GM12878 (cell line): ENCODE data around the gene ZNF804B. TPM values are rescaled to one million over a fixed set of nuclear protein-coding genes. Genes with fewer than 3 reads are reported as not detected.

Experiments used
- ATAC-seq: fragments of 200-7000 bp; cut with Tn5 transposase; 3 replicates; pipeline ENCODE4 v1.9.1; 2020; ENCODE audit warnings: mild to moderate bottlenecking, moderate library complexity
- BruUV-seq: library from RNA; stranded (reverse); fragments of 400-500 nt; replicated peaks from 2 replicates; lab custom pipeline; 2021; lab: Mats Ljungman, UMichigan
- CTCF ChIA-PET: fragments of 300-600 bp; sonication (Branson Sonifier 250); formaldehyde crosslinking; extraction: SDS; loops from one replicate; lab custom pipeline; 2021; ENCODE audit warnings: inconsistent platforms; lab: Yijun Ruan, JAX
- POLR2A ChIA-PET: fragments of 350-600 bp; formaldehyde crosslinking; extraction: SDS; loops from one replicate; lab custom pipeline; 2021; ENCODE audit warnings: inconsistent platforms; lab: Charles Lee
- RAD21 ChIA-PET: fragments of 300-600 bp; sonication (Branson Sonifier 250); formaldehyde crosslinking; loops from one replicate; lab custom pipeline; 2023; ENCODE audit warnings: antibody characterized with exemption; ENCODE audit not compliant: unreplicated experiment; lab: Charles Lee
- SMC1A ChIA-PET: fragments of 300-600 bp; sonication (Branson Sonifier 250); formaldehyde crosslinking; loops from one replicate; lab custom pipeline; 2023; ENCODE audit not compliant: unreplicated experiment, uncharacterized antibody; lab: Charles Lee
- DNase-seq: peaks from one replicate; pipeline ENCODE4 v3.0.0-alpha.2; 2011; ENCODE audit warnings: low read depth, low spot score
- FAIRE-seq: peaks from 3 replicates; lab custom pipeline; 2011; peaks lifted over from hg19 to GRCh38; lab: Jason Lieb, UNC
- H2AFZ ChIP-seq: 2 replicates; pipeline ENCODE4 v1.6.0; 2011; ENCODE audit warnings: low read depth, low read length, control low read depth; ENCODE audit not compliant: control insufficient read depth
- H3K27ac ChIP-seq: 2 replicates; pipeline ENCODE4 v1.5.1; 2011; ENCODE audit warnings: control low read depth; ENCODE audit not compliant: control insufficient read depth, insufficient read depth
- H3K27me3 ChIP-seq, 2 experiments: replicated peaks in 1 of 2; 2 replicates each; pipeline versions ENCODE4 v1.6.0 to v1.6.1; 2011; ENCODE audit warnings: low read length in 1 of 2; ENCODE audit not compliant: control insufficient read depth in 2 of 2, insufficient read depth in 2 of 2
- H3K36me3 ChIP-seq, 2 experiments: 2 replicates each; pipeline ENCODE4 v1.5.1; 2011; ENCODE audit warnings: low read length in 1 of 2; ENCODE audit not compliant: control insufficient read depth in 2 of 2, insufficient read depth in 2 of 2
- H3K4me1 ChIP-seq: 2 replicates; pipeline ENCODE4 v1.6.1; 2011; ENCODE audit warnings: mild to moderate bottlenecking, low read length, moderate library complexity, mixed read lengths; ENCODE audit not compliant: control insufficient read depth, insufficient read depth
- H3K4me2 ChIP-seq: 2 replicates; pipeline ENCODE4 v1.6.0; 2011; ENCODE audit warnings: control low read depth; ENCODE audit not compliant: control insufficient read depth, insufficient read depth
- H3K4me3 ChIP-seq: fragments of 200-600 bp; sonication (generic); 2 replicates; pipeline ENCODE4 v1.5.1; 2016
- H3K79me2 ChIP-seq: 2 replicates; pipeline ENCODE4 v1.6.0; 2011; ENCODE audit warnings: low read length; ENCODE audit not compliant: control insufficient read depth, insufficient read depth
- H3K9ac ChIP-seq: 2 replicates; pipeline ENCODE4 v1.8.0; 2011; ENCODE audit warnings: low read length, control low read depth, mixed read lengths; ENCODE audit not compliant: control insufficient read depth, insufficient read depth
- H3K9me3 ChIP-seq: replicated peaks from 3 replicates; pipeline ENCODE4 v1.5.1; 2011; ENCODE audit warnings: mild to moderate bottlenecking, low read length; ENCODE audit not compliant: control insufficient read depth, insufficient read depth
- H4K20me1 ChIP-seq: 2 replicates; pipeline ENCODE4 v1.6.0; 2011; ENCODE audit not compliant: control insufficient read depth, insufficient read depth
- BACH1 ChIP-seq: fragments of 450-650 bp; IDR thresholded peaks from 2 replicates; pipeline ENCODE4 v1.6.1; 2017; ENCODE audit warnings: mild to moderate bottlenecking, borderline replicate concordance
- CREM ChIP-seq: IDR thresholded peaks from 2 replicates; pipeline ENCODE4 v1.6.1; 2014; ENCODE audit warnings: antibody characterized with exemption, low read depth
- LARP7 ChIP-seq: fragments of 450-650 bp; IDR thresholded peaks from 2 replicates; pipeline ENCODE4 v1.6.1; 2017; ENCODE audit warnings: mild to moderate bottlenecking
- MTA2 ChIP-seq: fragments of 450-650 bp; IDR thresholded peaks from 2 replicates; pipeline ENCODE4 v1.6.1; 2016; ENCODE audit warnings: low read depth, mild to moderate bottlenecking, moderate library complexity
- SPI1 ChIP-seq: IDR thresholded peaks from 2 replicates; pipeline ENCODE4 v1.6.1; 2011; ENCODE audit warnings: low read depth, mild to moderate bottlenecking, low read length, moderate library complexity, borderline replicate concordance; ENCODE audit not compliant: insufficient read depth
- SREBF2 ChIP-seq: IDR thresholded peaks from 2 replicates; pipeline ENCODE4 v1.6.1; 2012; ENCODE audit warnings: mild to moderate bottlenecking, low read length
- TARDBP ChIP-seq: IDR thresholded peaks from 2 replicates; pipeline ENCODE4 v1.6.1; 2016; ENCODE audit warnings: borderline replicate concordance
- WGBS: methylation state at CpG from one replicate; pipeline ENCODE4 v1.1.6; 2016; ENCODE audit warnings: low lambda C conversion rate; ENCODE audit not compliant: insufficient replicate concordance, insufficient coverage; ENCODE audit errors: missing lambda C conversion rate; 5-methylcytosine and 5-hydroxymethylcytosine counted together
- in situ Hi-C: fragments of 300-500 bp; cut with MboI; formaldehyde crosslinking; loops from 9 replicates; pipeline ENCODE4 v1.14.3; 2018; ENCODE audit warnings: mixed read lengths
- intact Hi-C: fragments of 100-400 bp; cut with micrococcal nuclease; formaldehyde crosslinking; loops from one replicate; pipeline ENCODE4 v1.14.2; 2022; ENCODE audit not compliant: unreplicated experiment
- polyA plus RNA-seq, 11 experiments: library from polyadenylated mRNA; depleted of rRNA in 4 of 11; unstranded in 6 of 11; stranded (reverse) in 5 of 11; fragments of >200 nt; fragmentation: Nextera tagmentation in 4 of 11; fragmentation: Illumina TruSeq in 1 of 11; extraction: Ambion mirVana in 4 of 11; extraction: Trizol in 1 of 11; gene quantifications; 1 replicate in 1 of 11; 2 replicates in 10 of 11; pipeline versions ENCODE4 v1.2.1 to v1.2.3, GENCODE V29; 2011 to 2016; ENCODE audit warnings: inconsistent platforms in 2 of 11, missing spikeins in 2 of 11, low read depth in 1 of 11
- total RNA-seq, 4 experiments: library from RNA; depleted of rRNA in 3 of 4; stranded (reverse); fragments of >200 nt in 3 of 4; fragmentation: Illumina TruSeq in 1 of 4; extraction: Trizol in 1 of 4; gene quantifications; 2 replicates each; pipeline versions ENCODE4 v1.2.1 to v1.2.3, GENCODE V29; 2013 to 2021
- TF ChIP-seq, protein P1 (sequence below): fragments of 450-650 bp; IDR thresholded peaks from 2 replicates; pipeline ENCODE4 v1.6.1; 2017; ENCODE audit warnings: borderline replicate concordance

Gene ZNF804B
- total and polyA plus RNA-seq, 10 of the 15 experiments (the other 5 are each of a cell fraction or from before 2014, with no cell fraction given) = not detected

- TF ChIP-seq CREM (no peak), LARP7 (no peak), SPI1 (no peak), TARDBP (no peak), MTA2 (no peak), BACH1 (no peak), SREBF2 (no peak)
- TF ChIP-seq, protein P1, sequence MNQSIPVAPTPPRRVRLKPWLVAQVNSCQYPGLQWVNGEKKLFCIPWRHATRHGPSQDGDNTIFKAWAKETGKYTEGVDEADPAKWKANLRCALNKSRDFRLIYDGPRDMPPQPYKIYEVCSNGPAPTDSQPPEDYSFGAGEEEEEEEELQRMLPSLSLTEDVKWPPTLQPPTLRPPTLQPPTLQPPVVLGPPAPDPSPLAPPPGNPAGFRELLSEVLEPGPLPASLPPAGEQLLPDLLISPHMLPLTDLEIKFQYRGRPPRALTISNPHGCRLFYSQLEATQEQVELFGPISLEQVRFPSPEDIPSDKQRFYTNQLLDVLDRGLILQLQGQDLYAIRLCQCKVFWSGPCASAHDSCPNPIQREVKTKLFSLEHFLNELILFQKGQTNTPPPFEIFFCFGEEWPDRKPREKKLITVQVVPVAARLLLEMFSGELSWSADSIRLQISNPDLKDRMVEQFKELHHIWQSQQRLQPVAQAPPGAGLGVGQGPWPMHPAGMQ = no peak
- DNase-seq = no peak
- in situ Hi-C loops (no loop called here), intact Hi-C loops (no loop called here)
- H3K4me3 ChIP-seq = no peak overlapping the region
- SMC1A ChIA-PET = interaction anchor here (0.5 to 1.7 kb wide), 3 partner anchors 10 to 431 kb away, joined by 3 to 5 read pairs (median 4); no protein-coding TSS in a partner anchor
- no peaks in the 10 kb centered on the region for H3K9me3 ChIP-seq
- no peaks in the 10 kb centered on the region for H3K27me3 ChIP-seq
- no peaks in the 10 kb centered on the region for H3K79me2 ChIP-seq
- H3K9ac ChIP-seq = no peak overlapping the region
- no peak for FAIRE-seq
- RAD21 ChIA-PET = no interaction called here
- H3K36me3 ChIP-seq = no peaks in the 10 kb centered on the region
- no peaks in the 10 kb centered on the region for H3K4me1 ChIP-seq
- no peak overlapping the region for H3K4me2 ChIP-seq
- no peak overlapping the region for H2AFZ ChIP-seq
- ATAC-seq = no peak
- H3K27ac ChIP-seq = no peak overlapping the region
- POLR2A ChIA-PET = no interaction called here
- no TSS peak for BruUV-seq
- H4K20me1 ChIP-seq = no peaks in the 10 kb centered on the region
- CTCF ChIA-PET = no interaction called here
- WGBS = 0% methylated on average over 1 of the region's 1 CpG
These were observed 281.7 kb downstream of the ZNF804B start for GRCh38 chr7:89041240-89041639.
